GM18502 (cell line): ENCODE data around the gene HOXB3.

Experiments used
- ATAC-seq: cut with Tn5 transposase; IDR thresholded peaks from one replicate; pipeline ENCODE4 v1.9.1; 2021; ENCODE audit warnings: mild to moderate bottlenecking; ENCODE audit not compliant: unreplicated experiment, poor library complexity

Gene HOXB3

GRCh38 chr17:48532261-48532660 is 57.8 kb downstream of the HOXB3 start:
- ATAC-seq, result no peak

GRCh38 chr17:48530887-48531272 is 59.2 kb downstream of the HOXB3 start, which contains the start of gene HOXB1:
HOXB1 (minus strand) TSS chr17:48531011; CDS start chr17:48530904, 107 bp downstream.
- no peak for ATAC-seq

- no peak for ATAC-seq
Measured at GRCh38 chr17:48530208-48530886, 59.7 kb downstream of the HOXB3 start.

- no peak for ATAC-seq
Measured at GRCh38 chr17:48529683-48530009, 60.4 kb downstream of the HOXB3 start.

GRCh38 chr17:48528936-48529682 is 60.9 kb downstream of the HOXB3 start:
- no peak for ATAC-seq

- ATAC-seq, result no peak
Measured at GRCh38 chr17:48528153-48528935, 61.7 kb downstream of the HOXB3 start.

- ATAC-seq, result no peak
Measured at GRCh38 chr17:48527547-48527932, 62.5 kb downstream of the HOXB3 start.

GRCh38 chr17:48526608-48527546 is 63.2 kb downstream of the HOXB3 start:
- ATAC-seq, result no peak

- ATAC-seq, result no peak
Measured at GRCh38 chr17:48523010-48523409, 67.0 kb downstream of the HOXB3 start.

- no peak for ATAC-seq
Measured at GRCh38 chr17:48522031-48522653, 67.9 kb downstream of the HOXB3 start.

GRCh38 chr17:48520631-48521079 is 69.4 kb downstream of the HOXB3 start:
- no peak for ATAC-seq

- ATAC-seq, result no peak
Measured at GRCh38 chr17:48519427-48519826, 70.6 kb downstream of the HOXB3 start.

GRCh38 chr17:48517478-48517877 is 72.6 kb downstream of the HOXB3 start:
- no peak for ATAC-seq

GRCh38 chr17:48515925-48516900 is 73.8 kb downstream of the HOXB3 start:
- no peak for ATAC-seq

- ATAC-seq, result no peak
Measured at GRCh38 chr17:48514477-48514876, 75.6 kb downstream of the HOXB3 start.

- no peak for ATAC-seq
Measured at GRCh38 chr17:48513666-48514455, 76.2 kb downstream of the HOXB3 start.

- no peak for ATAC-seq
Measured at GRCh38 chr17:48513097-48513496, 76.9 kb downstream of the HOXB3 start.
